ENCODE results near the gene CNOT9. TPM values are rescaled to one million over a fixed set of nuclear protein-coding genes. Genes with fewer than 3 reads are reported as not detected.
A peak's percentile ranks its signal among the peaks of the same experiment; 100 is the strongest.

The CNOT9 gene
- polyA plus RNA-seq, 3 donors = 14.5 to 21.5 (median 18.4) TPM

DNA sequence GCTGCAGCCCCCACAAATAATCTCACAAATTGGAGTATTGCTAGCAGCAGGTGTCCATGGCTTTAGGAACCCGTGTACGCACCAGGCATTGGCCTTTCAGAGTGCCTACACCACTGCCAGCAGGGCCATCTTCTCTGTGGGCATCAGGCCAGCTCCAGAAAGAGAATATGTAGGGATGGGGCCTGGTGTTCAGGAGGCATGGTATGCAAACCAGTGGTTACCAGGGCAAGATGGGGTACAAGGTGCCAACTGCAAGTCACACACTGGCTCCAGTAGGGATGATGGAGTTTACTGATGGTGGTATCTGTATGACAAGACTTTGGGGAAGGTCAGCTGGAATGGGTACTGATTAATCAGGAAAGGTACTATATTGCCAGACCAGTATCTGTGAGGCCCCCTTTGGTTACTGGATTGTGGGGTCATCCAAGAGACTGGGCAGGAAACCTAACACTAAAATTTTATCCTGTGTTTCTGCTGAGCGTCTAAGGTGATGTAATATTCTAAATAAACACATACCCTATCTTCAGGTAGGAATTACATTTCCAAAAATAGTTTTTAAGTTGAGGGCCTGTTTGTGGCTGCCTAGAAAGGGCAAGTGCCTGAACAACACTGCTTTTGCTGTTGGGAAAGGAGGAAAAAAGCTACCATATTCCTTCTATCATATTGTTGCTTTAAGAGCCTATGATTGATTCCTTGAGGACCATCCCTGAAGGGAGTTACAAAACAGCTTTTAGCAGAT, 9.0 kb downstream of the CNOT9 start:
- no peaks in the 10 kb centered on the region for H3K9me3 ChIP-seq (replicated peaks in 1 of 2; ENCODE audit: control insufficient read depth in 1 of 2, insufficient read depth in 1 of 2, low read length in 2 of 2)
- DNase-seq = no peak
- H3K4me1 ChIP-seq (ENCODE audit: control insufficient read depth in 1 of 2, insufficient read depth in 2 of 2, low read length in 2 of 2) = no peaks in the 10 kb centered on the region
- H3K27me3 ChIP-seq (ENCODE audit: control insufficient read depth in 2 of 2, insufficient read depth in 2 of 2, low read length in 2 of 2) = no peaks in the 10 kb centered on the region
- peak overlapping the region in 1 of 2 donors; percentile 13 for H3K27ac ChIP-seq (ENCODE audit: low read depth in 1 of 2, low read length in 2 of 2)
- Mint-ChIP-seq H3K4me3 (no peak overlapping the region), H3K27ac (peak overlapping the region in 2 of 7 donors; percentile 40 to 72), H3K9me3 (no peaks in the 10 kb centered on the region), H3K4me1 (no peaks in the 10 kb centered on the region), H3K36me3 (peaks cover 40 to 62% of the 10 kb centered on the region in 2 donors), H3K27me3 (ENCODE audit: low read depth in 3 of 3) (no peaks in the 10 kb centered on the region)
- intact Hi-C loops (cut with micrococcal nuclease) = no loop called here
- H3K79me2 ChIP-seq (ENCODE audit: insufficient read depth, low read length) = peaks cover 79% of the 10 kb centered on the region
- H3K4me3 ChIP-seq (replicated peaks in 1 of 3; ENCODE audit: low read depth in 2 of 3, low read length in 3 of 3) = no peak overlapping the region
- peaks cover 43% of the 10 kb centered on the region for H4K20me1 ChIP-seq (ENCODE audit: insufficient read depth, low read length)
- TF ChIP-seq, protein P1, sequence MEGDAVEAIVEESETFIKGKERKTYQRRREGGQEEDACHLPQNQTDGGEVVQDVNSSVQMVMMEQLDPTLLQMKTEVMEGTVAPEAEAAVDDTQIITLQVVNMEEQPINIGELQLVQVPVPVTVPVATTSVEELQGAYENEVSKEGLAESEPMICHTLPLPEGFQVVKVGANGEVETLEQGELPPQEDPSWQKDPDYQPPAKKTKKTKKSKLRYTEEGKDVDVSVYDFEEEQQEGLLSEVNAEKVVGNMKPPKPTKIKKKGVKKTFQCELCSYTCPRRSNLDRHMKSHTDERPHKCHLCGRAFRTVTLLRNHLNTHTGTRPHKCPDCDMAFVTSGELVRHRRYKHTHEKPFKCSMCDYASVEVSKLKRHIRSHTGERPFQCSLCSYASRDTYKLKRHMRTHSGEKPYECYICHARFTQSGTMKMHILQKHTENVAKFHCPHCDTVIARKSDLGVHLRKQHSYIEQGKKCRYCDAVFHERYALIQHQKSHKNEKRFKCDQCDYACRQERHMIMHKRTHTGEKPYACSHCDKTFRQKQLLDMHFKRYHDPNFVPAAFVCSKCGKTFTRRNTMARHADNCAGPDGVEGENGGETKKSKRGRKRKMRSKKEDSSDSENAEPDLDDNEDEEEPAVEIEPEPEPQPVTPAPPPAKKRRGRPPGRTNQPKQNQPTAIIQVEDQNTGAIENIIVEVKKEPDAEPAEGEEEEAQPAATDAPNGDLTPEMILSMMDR (IDR thresholded peaks at IDR 0.05) = no peak
- no peak overlapping the region for H2AFZ ChIP-seq (ENCODE audit: insufficient read depth, low read depth, low read length, poor library complexity, severe bottlenecking)
- peaks cover 25 to 82% of the 10 kb centered on the region in 2 donors for H3K36me3 ChIP-seq (replicated peaks in 1 of 2; ENCODE audit: control insufficient read depth in 1 of 2, insufficient read depth in 2 of 2, low read length in 2 of 2)
- H3K4me2 ChIP-seq (replicated peaks; ENCODE audit: extremely low read depth, low read length, poor library complexity, severe bottlenecking) = no peak overlapping the region
- WGBS (ENCODE audit: insufficient coverage) = 100% methylated on average over 2 of the region's 3 CpGs
- H3K9ac ChIP-seq (ENCODE audit: insufficient read depth, low read length, poor library complexity, severe bottlenecking) = no peak overlapping the region

DNA sequence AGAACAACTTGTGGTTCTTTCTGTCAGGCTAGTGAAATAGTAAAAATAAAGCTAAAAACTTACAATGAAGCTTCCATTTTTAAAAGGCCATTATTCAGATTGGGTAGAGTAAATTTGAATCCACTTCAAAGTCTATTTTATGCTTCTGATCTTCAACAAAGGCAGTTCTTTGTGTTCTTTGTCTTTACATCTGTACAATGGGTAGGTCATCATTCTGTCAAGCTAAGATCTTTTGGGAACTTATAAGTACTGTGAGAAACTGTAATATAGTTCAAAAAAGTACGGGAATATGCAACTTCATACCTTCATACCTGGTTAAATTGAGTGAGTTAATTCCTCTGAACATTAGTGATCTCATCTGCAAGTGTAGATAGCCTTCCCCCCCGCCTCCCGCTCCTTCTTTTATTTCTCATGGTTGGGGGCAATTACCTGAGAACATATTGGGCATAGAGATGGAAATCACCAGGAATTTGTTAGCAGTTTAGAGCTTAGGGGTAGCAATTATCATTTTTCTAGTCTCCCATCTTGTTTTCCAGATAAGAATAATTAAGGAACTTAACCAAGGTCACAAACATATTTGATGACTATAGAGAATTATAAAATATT, 9.7 kb downstream of the CNOT9 start:
- TF ChIP-seq, protein P1 (IDR thresholded peaks at IDR 0.05) = no peak
- Histone ChIP-seq H2AFZ (ENCODE audit: insufficient read depth, low read depth, low read length, poor library complexity, severe bottlenecking) (no peak overlapping the region), H3K27ac (ENCODE audit: low read depth in 1 of 2, low read length in 2 of 2) (peak overlapping the region in 1 of 2 donors; percentile 13), H3K79me2 (ENCODE audit: insufficient read depth, low read length) (peaks cover 72% of the 10 kb centered on the region), H3K36me3 (replicated peaks in 1 of 2; ENCODE audit: control insufficient read depth in 1 of 2, insufficient read depth in 2 of 2, low read length in 2 of 2) (peaks cover 32 to 82% of the 10 kb centered on the region in 2 donors), H4K20me1 (ENCODE audit: insufficient read depth, low read length) (peaks cover 38% of the 10 kb centered on the region), H3K27me3 (ENCODE audit: control insufficient read depth in 2 of 2, insufficient read depth in 2 of 2, low read length in 2 of 2) (no peaks in the 10 kb centered on the region), H3K9ac (ENCODE audit: insufficient read depth, low read length, poor library complexity, severe bottlenecking) (no peak overlapping the region), H3K9me3 (replicated peaks in 1 of 2; ENCODE audit: control insufficient read depth in 1 of 2, insufficient read depth in 1 of 2, low read length in 2 of 2) (no peaks in the 10 kb centered on the region), H3K4me3 (replicated peaks in 1 of 3; ENCODE audit: low read depth in 2 of 3, low read length in 3 of 3) (no peak overlapping the region), H3K4me1 (ENCODE audit: control insufficient read depth in 1 of 2, insufficient read depth in 2 of 2, low read length in 2 of 2) (no peaks in the 10 kb centered on the region), H3K4me2 (replicated peaks; ENCODE audit: extremely low read depth, low read length, poor library complexity, severe bottlenecking) (no peak overlapping the region)
- WGBS (ENCODE audit: insufficient coverage) = no CpG with 5 or more reads among the region's 3 CpGs
- intact Hi-C loops (cut with micrococcal nuclease) = no loop called here
- peaks cover 43 to 65% of the 10 kb centered on the region in 2 donors for H3K36me3 Mint-ChIP-seq
- H3K4me3 Mint-ChIP-seq = no peak overlapping the region
- H3K27ac Mint-ChIP-seq = no peak overlapping the region
- H3K4me1 Mint-ChIP-seq = no peaks in the 10 kb centered on the region
- no peaks in the 10 kb centered on the region for H3K9me3 Mint-ChIP-seq
- no peaks in the 10 kb centered on the region for H3K27me3 Mint-ChIP-seq (ENCODE audit: low read depth in 3 of 3)
- DNase-seq = no peak
